ENCODE measurements around the gene POU6F2.

- TF ChIP-seq ZNF423 (tag by site-specific recombination; IDR thresholded peaks at IDR 0.05) (no peak), CTCF (tag by site-specific recombination; IDR thresholded peaks at IDR 0.05) (no peak), TCF7L2 (IDR thresholded peaks at IDR 0.05; ENCODE audit: borderline replicate concordance, low read depth, low read length) (no peak), KLF1 (tag by site-specific recombination; IDR thresholded peaks at IDR 0.05) (no peak), ZNF16 (tag by site-specific recombination; IDR thresholded peaks at IDR 0.05; ENCODE audit: low read depth) (no peak)
These were observed 39.7 kb upstream of the POU6F2 start for GRCh38 chr7:38938001-38938485.

All from HEK293 (cell line).